Measurements from ENCODE around the gene ETS1.

Gene ETS1

GRCh38 chr11:128515826-128516778, 71.3 kb downstream of the ETS1 start:
- H3K79me2 ChIP-seq (ENCODE audit: insufficient read depth, low read length) = peaks cover 100% of the 10 kb centered on the region
- H2AFZ ChIP-seq (ENCODE audit: low read depth, low read length) = no peak overlapping the region
- H3K4me3 ChIP-seq (ENCODE audit: low read depth in 1 of 2, low read length in 2 of 2) = peak overlapping the region in 1 of 2 experiments; percentile 81; a peak in 2 of 4 replicates
- no peak for ATAC-seq (ENCODE audit: insufficient read depth, low read depth)
- peak overlapping the region; percentile 78 for H3K4me2 ChIP-seq (ENCODE audit: insufficient read depth, low read length)
- H3K9ac ChIP-seq (ENCODE audit: low read depth, low read length) = peak overlapping the region; percentile 17
- peaks cover 62% of the 10 kb centered on the region for H3K36me3 ChIP-seq (ENCODE audit: insufficient read depth, low read length)
- H3K4me1 ChIP-seq (ENCODE audit: insufficient read depth, low read length) = peaks cover 74% of the 10 kb centered on the region
- no peaks in the 10 kb centered on the region for H3K27me3 ChIP-seq (ENCODE audit: insufficient read depth, low read length, poor library complexity)
- H4K20me1 ChIP-seq (ENCODE audit: insufficient read depth, low read length) = peaks cover 92% of the 10 kb centered on the region
- H3K9me3 ChIP-seq (ENCODE audit: insufficient read depth, low read length, severe bottlenecking) = no peaks in the 10 kb centered on the region
- TF ChIP-seq CTCF (IDR thresholded peaks at IDR 0.05; ENCODE audit: borderline replicate concordance, extremely low read depth, low read length, poor library complexity, severe bottlenecking) = no peak
- no peak for TF ChIP-seq EZH2 (IDR thresholded peaks at IDR 0.05; ENCODE audit: borderline replicate concordance, low read depth, low read length, severe bottlenecking)
- peak overlapping the region; percentile 33 for H3K27ac ChIP-seq (ENCODE audit: low read length)
- DNase-seq = no peak

GRCh38 chr11:128515086-128515485, 72.3 kb downstream of the ETS1 start:
- Histone ChIP-seq H3K4me2 (ENCODE audit: insufficient read depth, low read length) (peak overlapping the region; percentile 78; the same call in 1 of the 2 replicates), H3K4me1 (ENCODE audit: insufficient read depth, low read length) (peaks cover 67% of the 10 kb centered on the region), H2AFZ (ENCODE audit: low read depth, low read length) (no peak overlapping the region), H3K4me3 (ENCODE audit: low read depth in 1 of 2, low read length in 2 of 2) (no peak overlapping the region), H3K27ac (ENCODE audit: low read length) (peak overlapping the region; percentile 19; the same call in 1 of the 2 replicates), H3K79me2 (ENCODE audit: insufficient read depth, low read length) (peaks cover 100% of the 10 kb centered on the region), H3K27me3 (ENCODE audit: insufficient read depth, low read length, poor library complexity) (no peaks in the 10 kb centered on the region), H4K20me1 (ENCODE audit: insufficient read depth, low read length) (peaks cover 93% of the 10 kb centered on the region), H3K36me3 (ENCODE audit: insufficient read depth, low read length) (peaks cover 57% of the 10 kb centered on the region), H3K9ac (ENCODE audit: low read depth, low read length) (no peak overlapping the region), H3K9me3 (ENCODE audit: insufficient read depth, low read length, severe bottlenecking) (no peaks in the 10 kb centered on the region)
- DNase-seq = no peak
- no peak for ATAC-seq (ENCODE audit: insufficient read depth, low read depth)
- no peak for TF ChIP-seq EZH2 (IDR thresholded peaks at IDR 0.05; ENCODE audit: borderline replicate concordance, low read depth, low read length, severe bottlenecking)
- no peak for TF ChIP-seq CTCF (IDR thresholded peaks at IDR 0.05; ENCODE audit: borderline replicate concordance, extremely low read depth, low read length, poor library complexity, severe bottlenecking)

GRCh38 chr11:128513915-128514681, 73.3 kb downstream of the ETS1 start:
- H3K79me2 ChIP-seq (ENCODE audit: insufficient read depth, low read length) = peaks cover 100% of the 10 kb centered on the region
- peaks cover 89% of the 10 kb centered on the region for H4K20me1 ChIP-seq (ENCODE audit: insufficient read depth, low read length)
- ATAC-seq (ENCODE audit: insufficient read depth, low read depth) = no peak
- DNase-seq = no peak
- H3K36me3 ChIP-seq (ENCODE audit: insufficient read depth, low read length) = peaks cover 55% of the 10 kb centered on the region
- no peak overlapping the region for H3K9ac ChIP-seq (ENCODE audit: low read depth, low read length)
- H3K27me3 ChIP-seq (ENCODE audit: insufficient read depth, low read length, poor library complexity) = no peaks in the 10 kb centered on the region
- H3K4me2 ChIP-seq (ENCODE audit: insufficient read depth, low read length) = peak overlapping the region; percentile 78; the same call in 1 of the 2 replicates
- no peaks in the 10 kb centered on the region for H3K9me3 ChIP-seq (ENCODE audit: insufficient read depth, low read length, severe bottlenecking)
- peak overlapping the region; percentile 13; the same call in 1 of the 2 replicates for H3K27ac ChIP-seq (ENCODE audit: low read length)
- TF ChIP-seq CTCF (IDR thresholded peaks at IDR 0.05; ENCODE audit: borderline replicate concordance, extremely low read depth, low read length, poor library complexity, severe bottlenecking) (no peak), EZH2 (IDR thresholded peaks at IDR 0.05; ENCODE audit: borderline replicate concordance, low read depth, low read length, severe bottlenecking) (no peak)
- peaks cover 61% of the 10 kb centered on the region for H3K4me1 ChIP-seq (ENCODE audit: insufficient read depth, low read length)
- H3K4me3 ChIP-seq (ENCODE audit: low read depth in 1 of 2, low read length in 2 of 2) = no peak overlapping the region
- no peak overlapping the region for H2AFZ ChIP-seq (ENCODE audit: low read depth, low read length)

All from DND-41 (cell line).